T-helper 2 cell treated with Interferon-gamma antibody and Interleukin-4, amounts not matched to agents 100 ng/mL and 5 ng/mL, for 36 hours (primary cell): ENCODE measurements around the gene CEP97. TPM values are rescaled to one million over a fixed set of nuclear protein-coding genes. Genes with fewer than 3 reads are reported as not detected.

Source experiments
- intact Hi-C: fragments of 100-400 bp; cut with micrococcal nuclease; formaldehyde crosslinking; loops from one replicate; pipeline ENCODE4 v1.15.1; 2023
- total RNA-seq: library from RNA; stranded (reverse); gene quantifications from 2 replicates; pipeline ENCODE4 v1.2.3, GENCODE V29; 2022

CEP97 gene
- total RNA-seq, 1 donor from 2014 or later: 22.0 TPM

DNA sequence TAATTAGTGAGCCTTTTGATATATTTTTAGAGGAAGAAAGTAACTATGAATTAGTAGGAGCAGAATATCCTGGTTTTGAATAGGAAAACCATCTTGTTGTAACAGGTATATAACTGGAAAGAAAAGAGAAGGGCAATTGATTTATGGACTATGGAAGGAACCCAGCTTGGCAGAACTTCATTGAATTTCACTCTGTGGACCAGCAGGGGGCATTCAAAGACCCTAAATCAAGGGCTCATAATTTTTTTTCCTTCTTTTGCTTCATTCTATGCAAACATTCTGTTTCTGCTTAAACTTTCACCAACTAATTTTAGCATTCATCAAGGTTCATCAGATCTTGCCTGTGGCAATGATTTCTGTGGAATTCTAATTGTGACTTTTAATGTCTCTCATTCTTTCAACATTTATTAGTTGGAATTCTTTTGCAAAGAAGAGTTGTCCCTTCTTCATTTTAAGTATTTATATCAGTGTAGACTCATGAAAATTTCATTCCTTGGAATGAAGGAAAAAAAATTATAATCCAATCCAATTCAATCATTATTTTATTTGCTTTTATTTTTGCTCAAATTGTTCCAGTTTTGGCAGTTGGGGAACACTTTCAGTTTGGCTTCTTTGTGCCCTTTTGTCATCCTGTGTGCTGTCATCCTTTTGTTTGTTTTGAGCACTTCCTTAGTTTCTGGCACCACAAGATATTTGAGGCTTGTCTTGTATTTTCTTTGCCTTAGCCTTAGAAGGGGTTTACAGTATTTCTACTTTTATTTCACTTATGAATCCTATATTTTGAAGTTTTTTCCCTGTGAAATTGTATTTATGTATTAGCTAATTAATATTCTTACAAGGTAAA is 85.0 kb downstream of the CEP97 start:
- intact Hi-C loops: loop anchor here (1.0 to 10.0 kb wide), 6 partner anchors 41 to 565 kb away; no protein-coding TSS in a partner anchor

DNA sequence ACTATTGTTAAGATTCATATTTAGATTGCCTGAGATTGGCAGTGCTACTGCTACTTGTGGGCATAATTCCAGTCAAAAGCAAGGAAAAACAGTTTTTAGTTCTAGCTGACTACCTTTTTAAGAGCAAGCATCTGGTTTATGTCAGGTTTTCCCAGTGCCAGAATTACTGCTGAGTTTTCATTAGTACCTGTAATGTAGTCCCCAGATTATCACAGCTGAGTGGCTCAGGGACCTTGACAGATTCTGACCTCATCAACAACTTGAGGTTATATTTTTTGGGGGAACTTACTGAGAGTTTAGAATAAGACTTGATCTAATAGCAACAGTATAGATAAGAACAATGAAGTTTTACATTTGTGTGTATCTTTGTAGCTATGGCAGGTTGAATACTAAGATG is 85.6 kb downstream of the CEP97 start:
- intact Hi-C loops: loop anchor here (5.0 kb wide), 1 partner anchor 282 kb away; no protein-coding TSS in a partner anchor

GRCh38 chr3:101811875-101812274 is 87.5 kb downstream of the CEP97 start:
- intact Hi-C loops: loop anchor here (2.0 to 5.0 kb wide), 2 partner anchors 15 to 280 kb away; no protein-coding TSS in a partner anchor

GRCh38 chr3:101812895-101813294 is 88.5 kb downstream of the CEP97 start:
- intact Hi-C loops: loop anchor here (1.0 to 5.0 kb wide), 5 partner anchors 14 to 416 kb away; partner anchors contain the start of gene NFKBIZ

DNA sequence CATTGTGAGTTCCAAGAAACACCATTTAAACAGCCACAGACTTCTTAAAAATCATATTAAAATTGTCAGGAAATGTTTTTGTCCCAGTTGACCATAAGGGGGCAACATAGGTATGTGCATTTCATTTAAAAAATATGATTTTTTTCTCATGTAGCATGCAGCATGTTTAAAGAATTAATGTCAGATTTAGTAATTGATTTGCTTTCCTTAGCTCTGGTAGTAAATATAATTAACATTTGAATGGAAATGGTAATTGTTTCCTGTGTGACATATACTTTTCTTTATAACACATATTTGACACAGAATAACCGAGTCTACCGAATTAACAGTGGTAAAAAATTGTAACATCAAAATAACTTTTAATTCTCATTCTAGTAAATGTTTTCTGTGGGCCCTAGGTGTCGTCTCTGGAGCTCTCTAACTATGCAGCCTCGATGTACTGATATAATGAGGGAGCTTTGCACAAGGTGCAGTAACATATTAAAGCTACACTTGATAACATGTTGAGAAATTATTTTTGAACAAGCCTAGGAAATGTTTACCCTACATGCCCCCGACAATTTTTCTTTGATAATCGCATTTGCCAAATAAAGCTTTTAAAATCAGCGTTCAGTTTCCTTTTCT is 89.5 kb downstream of the CEP97 start:
- intact Hi-C loops: loop anchor here (1.0 to 5.0 kb wide), 5 partner anchors 13 to 415 kb away; partner anchors contain the start of gene NFKBIZ

DNA sequence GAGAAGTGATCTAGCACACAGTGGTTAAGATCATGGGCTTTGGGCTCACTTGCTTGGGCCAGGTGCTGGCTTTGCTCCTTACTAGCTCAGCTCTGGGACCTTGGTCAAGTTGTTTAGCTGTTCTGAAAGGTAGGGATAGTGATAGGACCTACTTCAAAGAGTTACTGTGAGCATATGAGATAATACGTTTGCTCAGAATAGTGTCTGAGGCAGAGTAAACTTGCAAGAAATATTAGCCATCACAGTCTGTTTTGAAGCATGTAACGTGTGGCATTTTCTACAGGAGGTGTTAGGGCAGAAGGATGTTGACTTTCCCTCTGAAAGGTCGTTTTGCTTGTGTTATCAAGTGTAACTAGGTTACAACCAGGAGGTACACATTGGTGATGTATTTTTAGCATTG is 90.4 kb downstream of the CEP97 start:
- intact Hi-C loops: loop anchor here (5.0 kb wide), 1 partner anchor 277 kb away; no protein-coding TSS in a partner anchor

GRCh38 chr3:101816215-101817149 is 92.1 kb downstream of the CEP97 start:
- intact Hi-C loops: no loop called here

DNA sequence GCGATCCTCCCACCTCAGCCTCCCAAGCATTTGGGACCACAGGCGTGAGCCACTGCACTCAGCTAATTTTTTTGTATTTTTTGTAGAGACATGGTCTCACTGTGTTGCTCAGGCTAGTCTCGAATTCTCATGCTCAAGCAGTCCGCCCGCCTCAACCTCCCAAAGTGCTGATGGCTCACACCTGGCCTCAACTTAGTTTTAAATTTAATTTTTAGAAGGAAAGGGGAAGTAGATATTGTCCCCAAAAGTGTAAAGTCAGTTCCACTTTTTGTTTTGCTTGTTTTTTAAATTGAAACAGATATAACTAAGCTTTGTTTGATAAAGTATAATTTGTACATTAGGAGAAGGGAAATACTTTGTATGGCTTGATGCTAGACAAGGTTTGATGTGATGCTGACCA is 93.6 kb downstream of the CEP97 start:
- intact Hi-C loops: no loop called here

DNA sequence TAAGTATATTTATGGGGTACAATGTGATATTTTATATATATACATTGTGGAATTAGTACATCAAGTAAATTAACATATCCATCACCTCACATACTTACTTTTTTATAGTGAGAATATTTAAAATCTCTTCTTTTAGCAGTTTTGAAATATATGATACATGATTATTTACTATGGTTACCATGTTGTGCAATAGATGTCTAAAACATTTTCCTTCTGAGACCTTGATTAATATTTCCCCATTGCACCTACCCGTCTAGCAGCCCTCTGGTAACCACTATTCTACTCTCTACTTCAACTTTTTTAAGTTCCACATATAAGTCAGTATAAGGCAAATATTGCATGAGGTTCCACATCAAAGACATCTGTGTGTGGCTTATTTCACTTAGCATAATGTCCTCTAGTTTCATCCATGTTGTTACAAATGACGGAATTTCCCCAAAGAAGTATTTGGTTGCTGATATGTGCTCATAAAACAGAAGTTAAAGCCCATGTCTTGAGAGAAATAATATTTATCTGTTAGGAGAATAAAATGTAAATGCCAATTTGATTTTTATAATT is 95.3 kb downstream of the CEP97 start:
- intact Hi-C loops: no loop called here

Other genes with a start within 250 kb of the CEP97 start
- 23.4 and 24.9 TPM in 2 replicates for gene SENP7, start 211.4 kb upstream of the CEP97 start, total RNA-seq
- 26.2 and 30.3 TPM in 2 replicates for gene TRMT10C, start 162.7 kb upstream of the CEP97 start, total RNA-seq
- 159 and 167 TPM in 2 replicates for gene PCNP, start 150.4 kb upstream of the CEP97 start, total RNA-seq
- gene ZBTB11, start 47.5 kb upstream of the CEP97 start, total RNA-seq: 29.6 and 30.9 TPM in 2 replicates
- gene RPL24, start 37.9 kb upstream of the CEP97 start, total RNA-seq: 1,136 and 1,140 TPM in 2 replicates
- gene NXPE3, start 54.6 kb downstream of the CEP97 start, total RNA-seq: 21.3 and 22.1 TPM in 2 replicates
- 60.7 and 61.0 TPM in 2 replicates for gene NFKBIZ, start 124.9 kb downstream of the CEP97 start, total RNA-seq